GM12865 (cell line): ENCODE results near the gene ASPA.
"Not testable (repeated sequence)": the region's sequence is repeated elsewhere in the genome, so short reads cannot be mapped to it uniquely, and the experiment has no call there.

Experiments
- DNase-seq: peaks from one replicate; pipeline ENCODE4 v3.0.0; 2010; ENCODE audit warnings: low read depth
- H3K4me3 ChIP-seq: 2 replicates; pipeline ENCODE4 v1.5.1; 2011; ENCODE audit warnings: mild to moderate bottlenecking, low read depth, low read length, control low read depth
- CTCF ChIP-seq: IDR thresholded peaks from 2 replicates; pipeline ENCODE4 v1.5.1; 2011; ENCODE audit warnings: low read length, control low read depth, low read depth, inconsistent platforms; ENCODE audit not compliant: insufficient read depth; ENCODE audit errors: missing control alignments

Gene ASPA

GRCh38 chr17:3514873-3515272 is 39.1 kb downstream of the ASPA start:
- H3K4me3 ChIP-seq: no peak overlapping the region
- TF ChIP-seq CTCF: no peak
- DNase-seq: no peak

GRCh38 chr17:3519472-3519871 is 43.7 kb downstream of the ASPA start:
- DNase-seq, H3K4me3 ChIP-seq: not testable (repeated sequence)

GRCh38 chr17:3524024-3524423 is 48.2 kb downstream of the ASPA start:
- no peak overlapping the region for H3K4me3 ChIP-seq
- no peak for DNase-seq
- no peak for TF ChIP-seq CTCF

GRCh38 chr17:3526491-3526890 is 50.7 kb downstream of the ASPA start:
- no peak for DNase-seq
- no peak for TF ChIP-seq CTCF
- H3K4me3 ChIP-seq: no peak overlapping the region

- no peak for DNase-seq
- TF ChIP-seq CTCF: no peak
- H3K4me3 ChIP-seq: no peak overlapping the region
These were observed 51.2 kb downstream of the ASPA start for GRCh38 chr17:3526971-3527370.

GRCh38 chr17:3527468-3527867 is 51.7 kb downstream of the ASPA start:
- no peak for DNase-seq
- H3K4me3 ChIP-seq: no peak overlapping the region
- TF ChIP-seq CTCF: no peak

GRCh38 chr17:3527896-3528295 is 52.1 kb downstream of the ASPA start:
- H3K4me3 ChIP-seq: no peak overlapping the region
- no peak for DNase-seq
- no peak for TF ChIP-seq CTCF
